ENCODE data around the gene GPN2.

DNA sequence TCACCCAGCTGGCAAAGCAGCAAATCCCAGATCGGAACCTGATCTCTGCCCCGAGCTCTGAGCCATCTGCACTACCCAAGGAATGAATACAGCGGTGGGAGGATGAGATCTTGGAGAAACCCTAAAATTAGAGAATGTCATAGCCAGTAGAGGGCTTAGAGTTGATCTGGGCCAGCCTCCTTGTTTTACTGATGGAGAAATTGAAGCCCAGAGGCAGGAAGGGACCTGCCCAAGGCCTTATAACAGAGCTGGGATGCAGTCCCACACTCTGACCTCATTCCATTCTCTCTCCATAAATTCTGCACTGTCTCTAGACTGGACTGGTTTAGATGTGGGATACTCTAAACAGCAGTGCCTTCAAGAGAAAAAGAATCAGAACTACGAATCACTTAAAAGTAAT is 31.9 kb downstream of the GPN2 start:
- TF ChIP-seq, protein P1, sequence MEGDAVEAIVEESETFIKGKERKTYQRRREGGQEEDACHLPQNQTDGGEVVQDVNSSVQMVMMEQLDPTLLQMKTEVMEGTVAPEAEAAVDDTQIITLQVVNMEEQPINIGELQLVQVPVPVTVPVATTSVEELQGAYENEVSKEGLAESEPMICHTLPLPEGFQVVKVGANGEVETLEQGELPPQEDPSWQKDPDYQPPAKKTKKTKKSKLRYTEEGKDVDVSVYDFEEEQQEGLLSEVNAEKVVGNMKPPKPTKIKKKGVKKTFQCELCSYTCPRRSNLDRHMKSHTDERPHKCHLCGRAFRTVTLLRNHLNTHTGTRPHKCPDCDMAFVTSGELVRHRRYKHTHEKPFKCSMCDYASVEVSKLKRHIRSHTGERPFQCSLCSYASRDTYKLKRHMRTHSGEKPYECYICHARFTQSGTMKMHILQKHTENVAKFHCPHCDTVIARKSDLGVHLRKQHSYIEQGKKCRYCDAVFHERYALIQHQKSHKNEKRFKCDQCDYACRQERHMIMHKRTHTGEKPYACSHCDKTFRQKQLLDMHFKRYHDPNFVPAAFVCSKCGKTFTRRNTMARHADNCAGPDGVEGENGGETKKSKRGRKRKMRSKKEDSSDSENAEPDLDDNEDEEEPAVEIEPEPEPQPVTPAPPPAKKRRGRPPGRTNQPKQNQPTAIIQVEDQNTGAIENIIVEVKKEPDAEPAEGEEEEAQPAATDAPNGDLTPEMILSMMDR (IDR thresholded peaks at IDR 0.05): no peak
- TF ChIP-seq POLR2A (IDR thresholded peaks at IDR 0.05) (no peak), EP300 (IDR thresholded peaks at IDR 0.05) (no peak), POLR2AphosphoS5 (IDR thresholded peaks at IDR 0.05) (no peak)
